ENCODE measurements around the gene PRPF8.

- TF ChIP-seq EP300 (IDR thresholded peaks at IDR 0.05) = no peak
- no peak for TF ChIP-seq CTCF (IDR thresholded peaks at IDR 0.05)
- TF ChIP-seq POLR2A (IDR thresholded peaks at IDR 0.05) = no peak
Measured at GRCh38 chr17:1725642-1726511, 41.2 kb upstream of the PRPF8 start.
